IPS-18a (cell line): ENCODE data around the gene MROH7.

Experiments
- H3K27ac ChIP-seq: one replicate; pipeline ENCODE4 v1.5.1; 2013; ENCODE audit warnings: low read length
- H3K27me3 ChIP-seq: one replicate; pipeline ENCODE4 v1.6.1; 2013; ENCODE audit warnings: mild to moderate bottlenecking, low read length; ENCODE audit not compliant: control insufficient read depth, insufficient read depth
- H3K36me3 ChIP-seq: one replicate; pipeline ENCODE4 v1.6.1; 2013; ENCODE audit warnings: low read depth, low read length; ENCODE audit not compliant: control insufficient read depth
- H3K4me1 ChIP-seq: one replicate; pipeline ENCODE4 v1.6.1; 2013; ENCODE audit warnings: low read depth, low read length; ENCODE audit not compliant: control insufficient read depth
- H3K4me3 ChIP-seq: one replicate; pipeline ENCODE4 v1.5.1; 2013; ENCODE audit warnings: low read length
- H3K9ac ChIP-seq: one replicate; pipeline ENCODE4 v1.6.1; 2013; ENCODE audit warnings: mild to moderate bottlenecking, low read length, moderate library complexity
- H3K9me3 ChIP-seq: one replicate; pipeline ENCODE4 v1.6.1; 2013; ENCODE audit warnings: low read depth, low read length; ENCODE audit not compliant: control insufficient read depth

Gene MROH7

GRCh38 chr1:54750596-54750995, 109.0 kb downstream of the MROH7 start:
- no peaks in the 10 kb centered on the region for H3K9me3 ChIP-seq
- H3K36me3 ChIP-seq, result no peaks in the 10 kb centered on the region
- H3K9ac ChIP-seq, result no peak overlapping the region
- no peaks in the 10 kb centered on the region for H3K27me3 ChIP-seq
- peaks cover 7% of the 10 kb centered on the region for H3K4me1 ChIP-seq
- H3K27ac ChIP-seq, result no peak overlapping the region
- H3K4me3 ChIP-seq, result no peak overlapping the region

DNA sequence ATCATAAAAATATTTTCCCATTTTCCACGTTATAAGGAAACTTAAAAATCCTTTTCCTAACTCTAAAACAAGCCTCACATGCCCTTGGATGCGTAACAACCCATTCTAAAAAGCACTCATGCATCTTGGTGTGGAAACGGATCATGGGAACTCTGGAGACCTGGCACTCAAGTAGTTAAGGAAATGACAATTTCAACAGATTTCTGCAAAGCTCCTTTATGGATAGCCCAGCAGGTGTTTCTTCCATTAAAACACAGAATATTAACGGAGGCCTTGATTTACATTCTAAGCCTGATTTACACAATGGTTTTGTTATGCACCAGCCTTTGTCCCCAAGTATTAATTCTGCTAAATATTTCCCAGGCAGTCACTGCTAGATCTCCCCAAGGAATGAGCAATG, 109.8 kb downstream of the MROH7 start:
- H3K36me3 ChIP-seq, result no peaks in the 10 kb centered on the region
- H3K4me1 ChIP-seq, result peaks cover 7% of the 10 kb centered on the region
- H3K9ac ChIP-seq, result no peak overlapping the region
- no peak overlapping the region for H3K4me3 ChIP-seq
- no peak overlapping the region for H3K27ac ChIP-seq
- no peaks in the 10 kb centered on the region for H3K27me3 ChIP-seq
- no peaks in the 10 kb centered on the region for H3K9me3 ChIP-seq

DNA sequence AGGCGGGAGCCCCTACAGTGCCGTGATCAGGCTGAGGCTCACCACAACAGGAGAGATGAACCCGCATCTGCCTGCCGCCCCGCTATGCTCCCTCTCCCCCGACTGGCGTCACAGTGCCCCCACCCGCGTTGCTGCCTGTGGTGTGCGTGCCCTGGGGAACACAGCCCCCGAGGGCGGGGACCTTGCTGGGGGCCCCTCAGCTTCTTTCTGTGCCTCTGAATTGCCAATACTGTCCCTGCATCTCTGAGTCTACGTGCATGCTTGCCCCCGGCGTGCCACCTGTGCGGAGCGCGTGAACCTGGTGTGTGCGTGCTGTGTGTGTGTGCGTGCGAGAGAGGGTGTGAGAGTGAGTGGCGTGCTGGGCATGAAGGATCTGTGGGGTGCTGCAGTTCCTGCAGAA, 112.5 kb downstream of the MROH7 start:
- Histone ChIP-seq H3K9ac (no peak overlapping the region), H3K27me3 (no peaks in the 10 kb centered on the region), H3K27ac (no peak overlapping the region), H3K36me3 (peaks cover 18% of the 10 kb centered on the region), H3K4me3 (no peak overlapping the region), H3K4me1 (peaks cover 7% of the 10 kb centered on the region), H3K9me3 (no peaks in the 10 kb centered on the region)

DNA sequence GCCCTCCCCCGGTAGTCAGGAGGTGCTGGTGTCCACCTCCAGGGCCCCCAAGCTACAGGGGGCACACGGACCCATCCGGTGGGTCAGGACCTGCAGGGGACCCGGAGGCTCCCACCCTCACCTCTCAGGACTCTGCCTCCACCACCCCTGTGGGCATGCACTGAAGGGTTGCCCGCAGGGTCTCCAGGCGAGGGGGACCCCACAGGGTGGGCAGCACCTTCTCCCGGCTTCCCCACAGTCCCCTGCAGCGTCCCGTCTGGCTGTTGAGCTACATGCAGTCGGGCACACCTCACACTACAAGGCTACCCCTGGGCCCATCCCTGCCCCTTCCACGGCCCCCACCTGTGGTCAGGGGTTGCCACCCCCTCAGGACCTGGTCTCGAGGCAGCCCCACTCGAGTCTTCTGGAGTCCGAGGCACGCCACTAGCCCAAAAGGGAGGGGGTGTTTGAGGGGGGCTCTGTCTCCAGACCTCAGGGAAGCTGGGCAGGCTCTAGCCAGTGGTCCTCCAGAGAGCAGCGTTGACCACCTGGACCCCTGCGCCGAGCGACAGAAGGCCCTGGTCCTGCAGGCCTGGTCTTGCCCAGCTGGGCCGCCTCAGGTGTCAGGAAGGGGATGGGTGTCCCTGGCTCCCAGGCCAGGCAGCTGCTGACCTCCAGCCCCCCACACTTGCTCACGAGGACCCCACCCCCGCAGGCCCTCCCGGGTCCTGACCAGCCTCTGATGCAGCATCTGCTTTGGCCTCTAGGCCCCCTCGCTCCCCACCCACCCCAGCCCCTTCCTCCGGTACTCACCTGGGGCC, 113.1 kb downstream of the MROH7 start:
- Histone ChIP-seq H3K9me3 (no peaks in the 10 kb centered on the region), H3K4me3 (no peak overlapping the region), H3K27me3 (no peaks in the 10 kb centered on the region), H3K27ac (no peak overlapping the region), H3K4me1 (peaks cover 7% of the 10 kb centered on the region), H3K36me3 (peaks cover 18% of the 10 kb centered on the region), H3K9ac (no peak overlapping the region)

DNA sequence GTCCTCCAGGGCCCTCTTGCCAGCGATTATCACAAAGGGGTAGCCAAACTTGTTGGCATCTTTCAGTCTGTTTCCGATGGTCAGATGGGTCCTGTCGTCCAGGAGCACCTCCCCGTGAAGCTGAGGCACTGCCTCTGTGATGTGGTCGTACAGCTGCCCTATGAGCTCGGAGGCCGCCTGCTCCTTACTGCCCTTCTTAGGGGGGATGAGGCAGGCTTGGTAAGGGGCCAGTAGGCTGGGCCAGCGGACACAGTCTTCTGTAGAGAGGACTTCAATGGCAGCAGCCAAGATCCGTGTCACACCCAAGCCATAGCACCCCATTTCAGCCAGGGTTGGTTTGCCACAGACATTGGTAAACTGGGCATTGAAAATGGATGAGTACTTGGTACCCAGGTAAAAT, 116.2 kb downstream of the MROH7 start:
- Histone ChIP-seq H3K9ac (no peak overlapping the region), H3K4me1 (no peaks in the 10 kb centered on the region), H3K9me3 (no peaks in the 10 kb centered on the region), H3K36me3 (peaks cover 18% of the 10 kb centered on the region), H3K27ac (no peak overlapping the region), H3K27me3 (no peaks in the 10 kb centered on the region), H3K4me3 (no peak overlapping the region)

DNA sequence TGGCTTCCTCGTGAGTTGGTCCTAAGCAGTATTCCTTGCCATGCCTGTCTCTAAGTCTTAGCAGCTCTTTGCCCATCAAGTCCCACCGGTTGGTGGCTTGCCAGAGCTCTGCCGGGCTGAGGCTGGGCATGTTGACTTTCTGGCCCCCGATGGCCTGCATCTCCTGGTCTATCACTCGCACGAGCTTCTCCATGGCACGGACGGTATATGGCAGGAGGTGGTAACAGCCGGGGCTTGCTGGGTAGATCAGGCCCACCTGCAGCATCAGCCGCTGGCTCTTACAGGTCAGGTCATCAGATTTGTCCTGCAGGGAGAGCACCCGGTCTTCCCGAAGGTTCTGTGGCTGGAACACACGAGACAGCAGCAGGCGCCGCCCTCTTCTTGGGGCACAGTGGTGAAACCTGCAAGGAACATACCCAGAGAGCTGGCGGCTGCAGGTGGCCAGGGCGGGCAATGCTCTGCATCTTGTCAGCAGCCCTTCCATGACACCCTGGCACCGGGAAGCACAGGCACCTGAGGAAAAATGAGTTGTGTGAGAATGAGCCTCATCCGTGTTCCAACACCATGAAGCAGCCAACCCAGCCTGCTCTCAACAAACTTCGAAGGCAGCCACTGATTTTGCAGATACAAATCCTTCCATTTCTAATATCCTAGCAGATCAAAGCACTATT, 117.2 kb downstream of the MROH7 start:
- no peak overlapping the region for H3K9ac ChIP-seq
- no peak overlapping the region for H3K27ac ChIP-seq

More for the DNA sequence above, 117.2 kb downstream of the MROH7 start:
- Histone ChIP-seq H3K27me3 (no peaks in the 10 kb centered on the region), H3K9me3 (no peaks in the 10 kb centered on the region), H3K36me3 (peaks cover 18% of the 10 kb centered on the region), H3K4me1 (peaks cover 7% of the 10 kb centered on the region), H3K4me3 (no peak overlapping the region)
